HG02970 (cell line): ENCODE measurements around the gene HEPACAM.

ENCODE experiments used
- ATAC-seq: cut with Tn5 transposase; IDR thresholded peaks from one replicate; pipeline ENCODE4 v1.9.1; 2021; ENCODE audit warnings: mild to moderate bottlenecking, moderate library complexity, moderate number of reproducible peaks; ENCODE audit not compliant: unreplicated experiment, low FRiP score

The HEPACAM gene

DNA sequence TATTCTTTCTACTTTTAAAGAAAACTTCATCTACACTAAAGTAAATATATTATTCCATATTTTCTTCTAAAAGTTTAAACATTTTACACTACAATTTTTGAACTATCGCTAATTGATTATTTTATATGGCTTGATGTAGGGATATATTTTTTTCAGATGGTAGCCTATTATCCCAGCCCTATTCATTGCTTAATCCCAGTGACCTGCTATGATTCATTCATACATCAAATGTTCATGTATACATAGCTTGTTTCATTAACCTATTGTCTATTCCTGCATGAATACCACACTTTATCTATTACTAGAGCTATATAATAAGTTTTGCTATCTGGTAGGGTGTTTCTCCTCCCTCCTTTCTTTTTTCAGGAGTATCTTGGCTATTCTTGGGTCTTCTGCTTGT, 33.2 kb downstream of the HEPACAM start:
- no peak for ATAC-seq

DNA sequence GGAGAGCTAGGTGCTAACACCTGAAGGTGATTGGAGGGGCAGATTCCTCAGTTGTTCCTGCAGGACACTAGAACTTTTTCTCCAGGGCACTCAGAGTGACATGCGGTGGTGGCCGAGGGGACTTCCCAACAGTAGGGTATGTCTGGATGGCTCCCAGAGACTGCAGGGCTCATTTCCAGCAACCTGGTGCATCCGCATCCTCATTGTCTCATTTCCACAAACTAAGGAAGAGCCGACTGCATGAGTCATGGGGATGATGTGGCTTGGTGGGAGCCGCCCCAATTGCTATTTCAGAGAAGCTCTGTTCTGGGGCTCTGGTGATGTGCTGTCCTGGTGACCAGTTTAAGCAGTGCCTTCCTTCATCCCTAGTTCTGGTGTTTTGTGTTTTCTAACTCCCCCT, 35.4 kb downstream of the HEPACAM start:
- ATAC-seq: no peak

DNA sequence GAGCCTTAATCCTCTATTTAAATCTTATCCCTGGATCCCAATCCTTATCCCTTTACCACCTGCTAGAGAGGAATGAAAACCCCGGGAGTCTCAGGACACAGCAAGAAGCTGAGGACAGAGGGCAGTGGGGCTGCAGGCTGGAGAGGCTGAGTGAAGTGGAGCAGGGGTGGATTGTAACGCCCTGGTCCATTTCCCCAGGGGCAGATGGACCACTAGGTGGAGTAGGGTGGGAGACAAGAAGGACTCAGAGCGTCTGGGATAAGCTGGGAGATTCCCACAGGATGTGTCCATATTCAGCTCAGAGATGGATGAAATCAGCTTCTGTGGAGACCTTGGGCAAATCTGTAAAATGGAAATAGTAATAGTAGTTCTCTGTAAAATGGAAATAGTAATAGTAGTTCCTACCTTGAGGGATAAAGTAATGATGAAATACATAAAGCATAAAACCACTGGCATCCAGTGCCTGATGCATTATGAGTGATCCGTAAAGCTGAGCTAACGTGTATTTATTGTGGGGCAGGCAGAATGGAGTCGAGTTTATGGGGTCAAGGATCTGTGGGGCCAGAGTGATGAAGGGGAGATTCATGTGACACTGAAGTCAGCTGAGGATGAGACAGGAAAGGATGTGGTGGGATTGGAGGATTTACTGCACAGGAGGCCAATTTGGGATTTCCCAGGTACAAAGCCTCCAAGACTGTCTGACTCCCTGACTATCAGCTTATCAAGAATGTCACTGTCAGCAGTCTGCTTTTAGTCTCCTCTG, 36.3 kb downstream of the HEPACAM start:
- no peak for ATAC-seq

DNA sequence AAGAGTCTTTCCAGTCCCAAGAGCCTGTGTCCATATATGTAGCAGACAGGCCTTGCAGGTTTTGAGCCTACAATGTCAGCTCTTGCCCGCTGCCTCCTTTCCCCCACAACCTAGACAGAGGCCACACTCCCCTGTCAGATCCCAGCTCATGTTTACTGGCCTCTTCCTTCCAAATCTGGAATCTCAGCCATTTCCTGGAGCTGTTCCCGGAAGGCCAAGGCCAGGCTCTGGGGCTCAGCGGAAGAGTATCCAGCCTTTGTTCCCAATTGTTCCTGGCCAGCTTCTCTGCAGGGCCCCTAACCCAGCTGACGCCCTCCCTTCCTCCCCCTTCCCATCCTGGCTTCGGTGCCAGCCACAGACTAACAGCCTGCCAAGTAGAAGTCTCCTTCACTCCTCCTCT, 37.1 kb downstream of the HEPACAM start:
- ATAC-seq: no peak

DNA sequence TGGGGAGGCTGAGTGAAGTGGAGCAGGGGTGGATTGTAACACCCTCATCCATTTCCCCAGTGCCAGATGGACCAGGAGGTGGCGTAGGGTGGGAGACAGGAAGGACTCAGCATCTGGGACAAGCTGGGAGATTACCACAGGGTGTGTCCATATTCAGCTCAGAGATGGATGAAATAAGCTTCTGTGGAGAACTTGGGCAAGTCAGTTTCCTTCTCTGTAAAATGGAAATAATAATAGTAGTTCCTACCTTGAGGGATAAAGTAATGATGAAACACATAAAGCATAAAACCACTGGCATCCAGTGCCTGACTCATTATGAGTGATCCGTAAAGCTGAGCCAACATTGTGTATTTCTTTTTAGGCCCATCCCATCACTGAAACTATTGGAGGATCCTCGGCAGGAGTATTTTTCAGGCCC, 37.6 kb downstream of the HEPACAM start:
- ATAC-seq: no peak

DNA sequence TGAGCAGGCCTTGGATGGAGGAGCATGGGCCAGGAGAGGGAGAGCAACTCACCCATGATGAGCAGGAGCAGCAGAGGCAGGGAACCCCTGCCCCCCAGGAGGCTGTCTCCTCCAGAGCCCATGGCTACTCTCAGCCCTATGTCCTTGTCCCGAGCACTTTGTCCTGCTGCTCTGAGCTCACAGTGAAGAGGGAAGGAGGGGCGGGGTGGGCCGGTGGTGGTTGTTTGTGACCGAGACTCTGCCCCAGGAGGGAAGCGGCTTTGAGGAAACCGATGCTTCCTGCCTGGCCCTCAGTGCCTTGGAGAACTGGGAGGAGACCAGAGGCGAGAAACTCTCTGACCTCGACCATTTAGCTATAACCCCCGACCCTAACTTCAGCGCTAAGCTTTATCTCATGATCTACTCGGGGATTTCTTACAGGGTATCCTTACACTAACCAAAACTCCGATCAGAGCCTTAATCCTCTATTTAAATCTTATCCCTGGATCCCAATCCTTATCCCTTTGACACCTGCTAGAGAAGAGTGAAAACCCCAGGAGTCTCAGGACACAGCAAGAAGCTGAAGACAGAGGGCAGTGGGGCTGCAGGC, 38.1 kb downstream of the HEPACAM start, which contains the start of gene ROBO4:
Gene ROBO4, minus strand, starts transcription at position 192 of the 589 bp plus-strand sequence. Its CDS starts 70 bp downstream, at position 122.
- ATAC-seq: no peak

DNA sequence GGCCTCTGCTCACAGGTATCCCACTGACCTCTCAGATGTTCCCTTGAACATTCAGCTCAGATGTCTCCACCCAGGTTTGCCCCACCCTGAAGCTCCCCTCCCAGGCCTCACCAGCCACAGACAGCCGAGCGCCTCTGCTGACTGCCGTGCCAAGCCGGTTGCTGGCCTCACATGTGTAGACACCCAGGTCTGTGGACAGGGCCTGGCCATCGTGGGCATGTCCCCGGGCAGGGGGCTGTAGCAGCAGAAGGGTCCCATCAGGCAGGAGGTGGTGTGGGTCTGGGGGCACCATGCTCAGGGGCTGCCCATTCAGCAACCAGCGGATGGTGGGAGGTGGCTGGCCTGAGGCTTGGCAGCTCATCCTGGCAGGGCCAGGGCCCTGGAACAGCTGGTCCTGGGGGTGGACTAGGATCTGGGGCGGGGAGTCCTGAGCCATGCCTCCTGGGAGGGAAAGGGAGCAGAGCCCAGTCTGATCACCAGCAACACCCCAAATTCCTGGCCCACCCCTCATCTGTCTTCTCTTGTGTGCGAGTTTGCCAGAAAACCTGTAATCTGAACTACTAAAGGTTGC, 38.9 kb downstream of the HEPACAM start:
- no peak for ATAC-seq

DNA sequence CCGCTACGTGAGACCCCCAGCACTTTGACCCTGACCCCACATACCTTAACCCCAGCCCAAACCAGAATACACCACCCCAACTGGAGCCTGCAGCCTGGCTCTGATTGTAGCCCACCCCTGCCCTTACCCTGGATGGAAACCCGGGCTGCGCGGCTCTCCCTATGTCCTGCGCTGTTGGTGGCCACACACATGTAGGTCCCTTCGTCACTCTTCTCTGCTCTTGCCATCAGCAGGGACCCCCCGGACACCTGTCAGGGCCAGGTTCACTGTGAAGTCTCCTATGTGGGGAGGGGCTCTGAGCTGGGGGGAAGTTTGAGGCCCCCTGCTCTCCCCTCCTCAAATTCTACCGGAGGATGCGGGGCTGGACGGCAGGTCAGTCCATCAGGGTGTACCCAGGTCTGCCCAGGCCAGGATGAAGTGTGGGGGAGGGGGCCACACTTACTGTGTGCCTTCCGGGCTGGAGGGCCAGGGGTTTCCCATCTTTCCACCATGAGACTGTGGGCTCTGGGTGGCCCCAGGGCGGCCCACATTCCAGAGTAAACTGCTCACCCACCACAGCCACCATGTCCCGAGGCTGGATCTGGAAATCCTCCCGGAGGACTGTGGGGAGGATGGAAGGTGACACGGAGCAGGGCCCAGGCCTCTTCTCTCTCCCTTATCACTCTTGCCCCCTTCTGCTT, 39.6 kb downstream of the HEPACAM start:
- no peak for ATAC-seq

DNA sequence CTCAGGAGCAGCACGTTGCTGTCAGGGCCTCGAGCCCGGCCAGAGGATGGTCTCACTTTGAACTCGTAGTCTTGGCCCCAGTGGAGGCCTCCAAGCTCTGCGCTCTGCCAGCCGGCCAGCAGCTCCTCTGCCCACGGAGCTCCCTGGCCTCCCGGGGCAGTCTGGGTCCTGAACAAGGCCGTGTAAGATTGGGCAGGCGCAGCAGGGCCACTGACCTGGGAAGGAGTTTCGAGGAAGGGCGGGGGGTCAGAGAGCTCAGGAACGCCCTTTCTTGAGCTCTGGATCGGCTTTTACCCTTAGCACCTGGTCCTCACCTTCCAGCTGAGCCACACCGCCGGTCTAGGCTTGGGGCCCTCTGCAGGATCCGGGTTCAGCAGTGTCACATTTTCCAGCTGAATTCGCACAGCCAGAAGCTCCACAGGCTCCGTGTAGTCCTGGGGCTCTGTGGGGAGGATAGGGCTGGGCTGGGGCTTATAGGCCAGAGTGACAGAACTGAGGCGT, 40.3 kb downstream of the HEPACAM start:
- ATAC-seq: no peak

DNA sequence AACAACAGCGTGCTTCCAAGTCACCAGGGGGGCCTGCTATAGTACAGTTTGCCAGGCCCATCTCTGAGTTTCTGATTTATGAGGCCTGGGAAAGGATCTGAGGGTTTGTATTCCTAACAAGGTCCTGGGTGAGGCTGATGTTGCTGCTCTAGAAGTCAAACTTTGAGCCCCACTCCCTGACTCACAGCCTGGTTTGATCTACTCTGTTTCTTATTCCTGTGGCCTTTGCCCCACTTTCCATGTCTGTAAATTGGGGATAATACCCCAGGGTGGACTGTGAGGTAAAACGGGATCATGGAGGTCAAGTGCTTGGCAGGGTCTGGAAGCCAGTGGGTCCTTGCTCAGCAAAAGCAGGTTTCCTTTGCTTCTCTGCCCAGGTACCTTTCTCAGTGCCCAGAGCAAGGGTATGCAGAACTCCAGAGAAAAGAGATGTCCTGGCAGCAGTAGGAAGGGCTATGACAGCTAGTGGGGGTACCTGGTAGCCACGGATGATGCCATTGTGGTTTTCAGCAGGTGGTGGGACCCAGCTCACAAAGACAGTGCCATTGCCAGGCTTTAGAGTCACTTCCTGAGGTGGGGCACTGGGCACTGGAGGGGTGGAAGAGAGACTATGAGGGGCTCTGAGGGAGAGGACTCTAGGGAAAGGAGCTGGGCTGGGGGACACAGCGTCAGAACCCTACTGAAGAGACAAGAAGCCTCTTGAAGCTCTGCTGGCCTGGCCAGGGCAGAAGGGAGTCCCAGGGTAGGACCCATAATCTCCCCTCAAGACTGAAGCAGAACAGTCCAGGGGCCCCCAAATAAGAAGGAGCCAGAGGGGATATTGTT, 41.0 kb downstream of the HEPACAM start:
- ATAC-seq: no peak

DNA sequence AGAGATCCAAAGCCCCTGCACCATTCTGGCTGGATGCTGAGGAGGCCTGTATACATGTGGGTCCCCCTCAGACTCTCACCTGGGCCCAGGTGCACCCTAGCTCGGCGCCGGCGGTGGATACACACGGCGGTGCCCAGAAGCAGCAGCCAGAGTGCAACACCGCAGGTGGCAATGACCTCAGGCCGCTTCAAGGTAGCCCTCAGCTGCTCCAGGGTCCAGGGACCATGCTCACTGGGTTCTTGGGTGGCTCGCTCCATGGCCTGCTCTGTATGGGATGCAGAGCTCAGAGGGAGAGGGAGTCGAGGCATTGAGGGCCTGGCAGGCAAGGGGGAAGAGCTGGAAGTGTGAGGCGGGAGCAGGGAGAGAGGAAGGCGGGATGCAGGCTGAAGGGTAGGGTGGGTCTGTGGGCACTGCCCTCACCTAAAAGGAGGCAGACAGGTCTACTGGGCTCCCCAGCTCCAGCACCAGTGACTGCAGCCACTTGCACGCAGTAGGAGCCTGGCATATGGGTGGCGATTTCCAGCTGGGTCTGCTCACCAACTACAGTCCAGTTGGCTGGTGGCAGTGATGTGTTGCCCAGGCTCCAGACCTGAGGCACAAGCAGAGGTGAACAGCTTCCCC, 42.0 kb downstream of the HEPACAM start:
- no peak for ATAC-seq

DNA sequence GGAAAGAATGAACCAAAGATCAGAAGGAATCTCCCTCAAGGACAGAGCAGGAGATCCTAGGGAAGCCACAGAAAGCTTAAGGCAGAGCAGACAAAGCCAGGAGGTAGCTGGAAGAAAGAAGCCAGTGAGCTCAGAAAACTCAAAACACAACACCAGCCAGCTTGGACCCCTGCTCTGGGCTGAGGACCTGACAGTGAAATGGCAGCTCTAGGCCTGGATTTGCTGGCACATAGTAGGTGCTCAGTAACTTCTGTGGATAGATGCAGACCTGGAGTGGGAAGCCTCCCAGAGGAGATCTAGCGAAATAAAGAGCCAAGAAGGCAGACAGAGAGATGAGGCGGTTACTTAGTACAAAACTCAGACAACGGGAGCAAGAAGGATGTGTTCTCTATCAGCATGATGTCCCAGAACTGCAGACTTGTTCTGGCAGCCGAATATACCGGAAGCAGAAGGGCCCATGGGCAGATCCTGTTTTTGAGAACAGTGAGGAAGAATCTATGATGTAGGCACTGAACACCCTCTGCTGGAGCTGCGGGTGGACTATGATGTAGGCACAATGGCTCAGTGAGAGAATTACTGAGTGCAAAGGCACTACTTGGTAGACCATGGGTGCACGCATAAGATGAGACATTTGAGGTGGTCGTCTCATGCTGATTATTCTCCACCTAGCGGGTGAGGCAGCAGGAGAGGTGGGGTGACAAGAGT, 42.9 kb downstream of the HEPACAM start:
- ATAC-seq: no peak

DNA sequence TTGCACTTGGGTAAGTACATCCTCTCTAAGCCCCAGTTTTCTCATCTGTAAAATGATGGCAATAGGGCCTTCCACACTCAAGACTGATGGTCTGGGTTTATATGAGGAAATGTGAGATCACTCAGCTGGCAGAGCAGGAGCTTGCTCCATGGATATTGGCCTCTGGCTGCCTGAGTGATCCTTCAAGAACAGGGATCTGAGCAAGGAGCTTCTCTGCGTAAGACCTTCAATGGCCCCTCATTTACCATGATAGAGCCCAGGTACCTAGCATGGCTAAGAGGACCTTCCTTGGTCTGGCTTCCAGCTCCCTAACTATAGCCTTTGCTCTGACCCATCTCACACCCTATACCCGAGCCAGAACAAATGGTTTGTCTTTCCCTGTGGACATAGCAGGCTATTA, 43.7 kb downstream of the HEPACAM start:
- ATAC-seq: no peak

DNA sequence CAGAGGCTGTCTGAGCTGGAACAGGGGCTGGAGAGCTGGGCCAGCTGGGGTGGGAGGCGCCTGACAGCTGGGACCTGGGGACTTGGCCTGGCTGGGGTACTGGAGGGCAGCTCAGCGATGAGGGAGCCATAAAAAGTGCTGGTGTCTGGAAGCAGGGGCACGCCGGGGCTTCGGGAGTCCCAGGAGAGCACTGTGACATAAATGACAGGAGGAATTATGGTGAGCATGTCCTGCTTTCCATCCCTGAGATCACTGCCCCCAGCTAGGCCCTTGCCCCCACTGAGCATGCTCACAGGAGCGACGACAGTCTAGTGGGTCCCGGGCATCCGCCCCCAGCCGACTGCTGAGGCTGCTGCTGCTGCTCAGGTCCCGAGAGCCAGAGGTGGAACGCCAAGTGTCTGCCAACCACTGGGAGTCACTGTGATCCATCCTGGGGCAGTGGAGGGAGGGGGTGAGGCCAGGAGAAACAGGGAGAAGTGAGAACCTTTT, 44.4 kb downstream of the HEPACAM start:
- no peak for ATAC-seq

DNA sequence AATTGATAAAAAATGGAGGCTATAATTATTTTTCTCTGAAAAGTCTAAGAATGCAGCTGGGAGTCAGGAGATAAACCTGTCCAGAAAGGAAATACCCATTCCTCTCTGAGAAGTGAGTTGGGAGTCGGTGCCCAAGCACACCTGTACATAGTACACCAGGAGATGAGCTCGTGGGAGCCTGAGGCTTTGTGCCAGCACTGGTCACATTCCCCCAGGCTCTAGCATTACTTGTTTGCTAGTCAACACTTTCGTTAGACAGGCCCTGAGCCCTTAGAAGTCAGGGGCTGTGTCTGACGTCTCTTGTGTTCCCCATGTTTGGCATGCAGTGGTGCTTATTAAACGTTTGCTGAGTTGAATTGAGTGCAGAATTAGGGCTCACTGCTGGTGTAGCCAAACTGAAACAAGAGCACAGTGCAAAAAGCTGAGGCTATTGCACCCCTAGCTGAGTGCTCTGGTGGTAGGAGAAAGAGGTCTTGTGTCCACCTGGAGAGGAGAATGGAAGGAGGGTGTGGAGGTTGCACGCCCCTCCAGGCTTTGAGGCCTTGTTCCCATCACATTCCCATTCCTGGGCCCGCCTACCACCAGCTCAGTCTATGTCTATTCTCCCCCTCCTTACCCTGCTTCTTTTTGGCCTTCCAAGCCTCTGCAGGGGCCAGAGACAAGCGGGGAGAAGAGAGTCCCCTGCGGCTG, 45.0 kb downstream of the HEPACAM start:
- no peak for ATAC-seq

DNA sequence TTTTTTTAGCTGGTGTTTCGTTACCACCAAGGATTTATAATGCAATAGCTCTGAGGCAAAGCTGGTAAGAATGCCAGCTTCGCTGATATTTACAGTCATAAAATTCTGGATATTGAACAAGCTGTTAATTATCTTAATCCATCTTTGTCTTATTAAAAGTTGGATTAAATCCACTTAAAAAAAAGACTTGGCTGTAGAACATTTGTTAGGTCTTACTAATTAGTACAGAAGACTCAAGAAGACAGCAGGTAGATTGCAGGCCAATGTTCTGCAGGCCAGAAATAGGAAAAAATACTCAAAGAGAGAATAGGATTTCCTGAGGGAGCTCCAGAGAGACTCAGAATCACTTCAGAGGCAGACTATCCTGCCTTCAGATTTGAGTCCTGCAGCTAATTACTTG, 45.7 kb downstream of the HEPACAM start:
- ATAC-seq: no peak

DNA sequence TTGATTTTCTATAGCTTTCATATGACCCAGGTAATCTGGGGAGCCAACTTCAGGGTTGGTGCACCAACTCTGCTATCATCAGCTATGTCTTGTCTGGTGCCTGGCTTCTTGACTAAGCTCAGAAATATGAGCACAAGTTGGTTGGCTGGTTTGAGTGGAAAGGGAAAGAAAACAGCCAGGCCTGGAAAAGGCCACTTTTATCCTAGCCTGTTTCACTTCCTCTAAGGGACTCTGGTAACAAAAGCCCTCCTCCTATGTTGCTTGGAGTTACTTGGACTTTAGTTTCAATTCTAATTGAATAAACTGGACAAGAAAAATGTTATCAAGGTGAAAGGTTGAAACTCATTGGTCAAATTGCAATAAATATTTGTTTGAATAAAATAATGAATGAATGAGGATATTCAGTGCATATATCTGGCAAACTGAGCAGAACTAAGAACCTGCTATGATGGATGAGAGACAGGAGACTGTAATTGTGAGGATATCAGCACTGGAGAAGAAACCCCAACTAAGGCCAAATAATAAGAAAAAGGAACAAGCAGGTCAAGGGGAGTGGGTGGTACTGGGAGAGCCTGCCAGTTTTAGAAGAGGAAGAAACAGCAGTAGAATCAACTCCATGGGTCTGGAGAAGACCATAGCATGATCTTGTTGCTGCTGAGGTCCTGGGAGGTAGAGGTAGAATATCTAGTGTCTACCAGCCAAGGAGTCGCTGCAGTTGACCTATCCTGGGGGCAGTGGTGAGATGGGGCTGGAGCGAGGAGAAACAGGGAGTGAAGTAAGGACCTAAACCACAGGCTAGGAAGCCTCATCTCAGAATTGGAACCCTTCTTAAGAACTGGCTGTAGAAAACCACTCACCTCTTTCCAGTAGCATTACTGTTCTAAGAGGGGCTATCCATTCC, 46.4 kb downstream of the HEPACAM start:
- no peak for ATAC-seq

DNA sequence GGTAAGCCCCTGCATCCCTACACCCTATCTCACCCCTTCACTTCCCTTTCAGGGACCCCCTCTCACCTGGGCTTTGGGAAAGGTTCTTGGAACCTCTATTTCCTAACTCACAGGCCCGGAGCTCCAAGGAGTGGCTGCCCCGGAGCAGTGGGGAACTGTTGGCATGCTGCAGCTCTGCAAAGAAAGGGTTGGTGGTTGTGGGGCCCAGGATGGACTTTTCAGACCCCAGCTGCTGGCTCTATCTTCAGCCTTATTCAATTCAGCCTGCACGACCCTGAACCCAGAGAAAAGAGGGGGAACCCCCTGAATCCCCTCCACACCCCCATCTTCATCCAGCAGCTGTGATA, 48.2 kb downstream of the HEPACAM start:
- no peak for ATAC-seq
